ENCODE data around the gene SNED1.

Gene SNED1

GRCh38 chr2:241118737-241119505 lies 120.5 kb downstream of the SNED1 start:
- Histone ChIP-seq H3K4me3 (ENCODE audit: low read length) (no peak overlapping the region), H3K9me2 (replicated peaks; ENCODE audit: insufficient read depth, low read length) (no peaks in the 10 kb centered on the region), H3K36me3 (replicated peaks; ENCODE audit: insufficient read depth, low read length) (no peaks in the 10 kb centered on the region), H3F3A (ENCODE audit: insufficient read depth, low read length) (no peaks in the 10 kb centered on the region), H3K9me3 (replicated peaks; ENCODE audit: insufficient read depth, low read length) (no peaks in the 10 kb centered on the region), H3K79me2 (ENCODE audit: low read length) (no peaks in the 10 kb centered on the region), H3K4me1 (ENCODE audit: low read length) (no peaks in the 10 kb centered on the region), H4K20me1 (ENCODE audit: insufficient read depth, low read length) (no peaks in the 10 kb centered on the region), H2AFZ (ENCODE audit: low read length) (no peak overlapping the region), H3K27me3 (replicated peaks; ENCODE audit: insufficient read depth, low read length) (no peaks in the 10 kb centered on the region), H3K9ac (ENCODE audit: low read length) (no peak overlapping the region), H3K4me2 (ENCODE audit: low read depth, low read length) (no peak overlapping the region), H3K27ac (ENCODE audit: low read length) (no peak overlapping the region)
- TF ChIP-seq, protein P1, sequence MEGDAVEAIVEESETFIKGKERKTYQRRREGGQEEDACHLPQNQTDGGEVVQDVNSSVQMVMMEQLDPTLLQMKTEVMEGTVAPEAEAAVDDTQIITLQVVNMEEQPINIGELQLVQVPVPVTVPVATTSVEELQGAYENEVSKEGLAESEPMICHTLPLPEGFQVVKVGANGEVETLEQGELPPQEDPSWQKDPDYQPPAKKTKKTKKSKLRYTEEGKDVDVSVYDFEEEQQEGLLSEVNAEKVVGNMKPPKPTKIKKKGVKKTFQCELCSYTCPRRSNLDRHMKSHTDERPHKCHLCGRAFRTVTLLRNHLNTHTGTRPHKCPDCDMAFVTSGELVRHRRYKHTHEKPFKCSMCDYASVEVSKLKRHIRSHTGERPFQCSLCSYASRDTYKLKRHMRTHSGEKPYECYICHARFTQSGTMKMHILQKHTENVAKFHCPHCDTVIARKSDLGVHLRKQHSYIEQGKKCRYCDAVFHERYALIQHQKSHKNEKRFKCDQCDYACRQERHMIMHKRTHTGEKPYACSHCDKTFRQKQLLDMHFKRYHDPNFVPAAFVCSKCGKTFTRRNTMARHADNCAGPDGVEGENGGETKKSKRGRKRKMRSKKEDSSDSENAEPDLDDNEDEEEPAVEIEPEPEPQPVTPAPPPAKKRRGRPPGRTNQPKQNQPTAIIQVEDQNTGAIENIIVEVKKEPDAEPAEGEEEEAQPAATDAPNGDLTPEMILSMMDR (IDR thresholded peaks at IDR 0.05; ENCODE audit: low read length): no peak
- TF ChIP-seq EZH2phosphoT487 (IDR thresholded peaks at IDR 0.05; ENCODE audit: low read length) (no peak), EZH2 (optimal IDR thresholded peaks at IDR 0.05; ENCODE audit: low read depth, low read length) (no peak)
- DNase-seq: no peak

DNA sequence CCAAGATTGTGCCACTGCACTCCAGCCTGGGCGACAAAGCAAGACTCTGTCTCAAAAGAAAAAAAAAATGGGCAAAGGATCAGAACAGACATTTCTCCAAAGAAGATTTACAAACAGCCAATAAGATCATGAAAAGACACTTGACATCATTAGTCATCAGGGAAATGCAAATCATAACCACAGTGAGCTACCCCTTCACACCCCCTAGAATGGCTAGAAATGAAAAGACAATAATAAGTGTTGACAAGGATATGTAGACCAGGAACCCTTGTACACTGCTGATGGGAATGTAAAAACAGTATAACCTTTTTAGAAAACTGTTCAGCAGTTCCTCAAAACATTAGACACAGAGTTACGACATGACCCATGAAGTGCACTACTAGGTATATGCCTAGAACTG lies 122.0 kb downstream of the SNED1 start:
- H3K9ac ChIP-seq (ENCODE audit: low read length): no peak overlapping the region
- H3K36me3 ChIP-seq (replicated peaks; ENCODE audit: insufficient read depth, low read length): no peaks in the 10 kb centered on the region
- H3K9me2 ChIP-seq (replicated peaks; ENCODE audit: insufficient read depth, low read length): no peaks in the 10 kb centered on the region
- H3K4me3 ChIP-seq (ENCODE audit: low read length): no peak overlapping the region
- no peaks in the 10 kb centered on the region for H3K4me1 ChIP-seq (ENCODE audit: low read length)
- no peaks in the 10 kb centered on the region for H3F3A ChIP-seq (ENCODE audit: insufficient read depth, low read length)
- H2AFZ ChIP-seq (ENCODE audit: low read length): no peak overlapping the region
- H3K27ac ChIP-seq (ENCODE audit: low read length): no peak overlapping the region
- H3K9me3 ChIP-seq (replicated peaks; ENCODE audit: insufficient read depth, low read length): no peaks in the 10 kb centered on the region
- DNase-seq: no peak
- no peaks in the 10 kb centered on the region for H4K20me1 ChIP-seq (ENCODE audit: insufficient read depth, low read length)
- TF ChIP-seq EZH2 (optimal IDR thresholded peaks at IDR 0.05; ENCODE audit: low read depth, low read length) (no peak), EZH2phosphoT487 (IDR thresholded peaks at IDR 0.05; ENCODE audit: low read length) (no peak)
- TF ChIP-seq, protein P1 (IDR thresholded peaks at IDR 0.05; ENCODE audit: low read length): no peak
- H3K27me3 ChIP-seq (replicated peaks; ENCODE audit: insufficient read depth, low read length): no peaks in the 10 kb centered on the region
- no peaks in the 10 kb centered on the region for H3K79me2 ChIP-seq (ENCODE audit: low read length)
- no peak overlapping the region for H3K4me2 ChIP-seq (ENCODE audit: low read depth, low read length)

DNA sequence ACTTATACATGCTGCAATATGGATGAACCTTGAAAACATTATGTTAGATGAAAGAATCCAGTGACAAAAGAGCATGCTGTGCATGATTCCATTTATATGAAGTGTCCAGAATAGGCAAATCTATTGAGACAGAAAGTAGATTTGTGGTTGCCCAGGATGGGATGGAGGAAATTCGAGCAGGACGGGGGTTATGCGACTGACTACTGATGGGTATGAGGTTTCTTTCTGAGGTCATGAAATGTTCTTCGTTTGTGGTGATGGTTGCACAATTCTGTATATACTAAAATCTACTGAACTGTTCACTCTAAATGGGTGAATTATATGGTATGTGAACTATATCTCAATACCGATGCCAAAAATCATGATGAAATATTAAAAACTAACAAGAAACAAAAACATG lies 122.6 kb downstream of the SNED1 start:
- TF ChIP-seq EZH2phosphoT487 (IDR thresholded peaks at IDR 0.05; ENCODE audit: low read length): no peak
- TF ChIP-seq, protein P1 (IDR thresholded peaks at IDR 0.05; ENCODE audit: low read length): no peak
- no peak for TF ChIP-seq EZH2 (optimal IDR thresholded peaks at IDR 0.05; ENCODE audit: low read depth, low read length)
- Histone ChIP-seq H3K4me2 (ENCODE audit: low read depth, low read length) (no peak overlapping the region), H3K9me2 (replicated peaks; ENCODE audit: insufficient read depth, low read length) (no peaks in the 10 kb centered on the region)

More for the DNA sequence above, 122.6 kb downstream of the SNED1 start:
- H3K9ac ChIP-seq (ENCODE audit: low read length): no peak overlapping the region
- no peaks in the 10 kb centered on the region for H3K79me2 ChIP-seq (ENCODE audit: low read length)
- no peaks in the 10 kb centered on the region for H3K36me3 ChIP-seq (replicated peaks; ENCODE audit: insufficient read depth, low read length)
- no peaks in the 10 kb centered on the region for H4K20me1 ChIP-seq (ENCODE audit: insufficient read depth, low read length)
- no peaks in the 10 kb centered on the region for H3F3A ChIP-seq (ENCODE audit: insufficient read depth, low read length)
- H3K27ac ChIP-seq (ENCODE audit: low read length): no peak overlapping the region
- DNase-seq: no peak
- H3K4me3 ChIP-seq (ENCODE audit: low read length): no peak overlapping the region
- H3K4me1 ChIP-seq (ENCODE audit: low read length): no peaks in the 10 kb centered on the region
- no peak overlapping the region for H2AFZ ChIP-seq (ENCODE audit: low read length)
- H3K27me3 ChIP-seq (replicated peaks; ENCODE audit: insufficient read depth, low read length): no peaks in the 10 kb centered on the region
- H3K9me3 ChIP-seq (replicated peaks; ENCODE audit: insufficient read depth, low read length): no peaks in the 10 kb centered on the region
